ENCODE results near the gene MAL. TPM values are rescaled to one million over a fixed set of nuclear protein-coding genes. Genes with fewer than 3 reads are reported as not detected.

The MAL gene
- total RNA-seq, 1 donor from 2014 or later = 0.41 TPM

GRCh38 chr2:94979406-94980375 is 45.8 kb upstream of the MAL start:
- Histone ChIP-seq H3K4me2 (ENCODE audit: low read length) (no peak overlapping the region), H3K9me3 (ENCODE audit: insufficient read depth, low read depth, low read length) (no peaks in the 10 kb centered on the region), H3K4me1 (ENCODE audit: insufficient read depth, low read length) (no peaks in the 10 kb centered on the region), H3K36me3 (ENCODE audit: insufficient read depth, low read length) (no peaks in the 10 kb centered on the region), H3K79me2 (ENCODE audit: insufficient read depth, low read length) (no peaks in the 10 kb centered on the region), H2AFZ (ENCODE audit: low read depth, low read length) (no peak overlapping the region), H3K27me3 (ENCODE audit: insufficient read depth, low read length) (no peaks in the 10 kb centered on the region), H3K9ac (ENCODE audit: low read length) (no peak overlapping the region), H4K20me1 (ENCODE audit: insufficient read depth, low read length) (no peaks in the 10 kb centered on the region), H3K27ac (ENCODE audit: low read depth, low read length) (no peak overlapping the region), H3K4me3 (ENCODE audit: insufficient read depth, low read depth, low read length) (no peak overlapping the region)
- DNase-seq (ENCODE audit: low read depth) (no peak), FAIRE-seq (no peak)
- Mint-ChIP-seq H3K4me1 (ENCODE audit: low read depth, unreplicated experiment) (peaks cover 3% of the 10 kb centered on the region), H3K9me3 (ENCODE audit: unreplicated experiment) (no peaks in the 10 kb centered on the region), H3K27me3 (ENCODE audit: low read depth, unreplicated experiment) (peaks cover 27% of the 10 kb centered on the region), H3K27ac (ENCODE audit: unreplicated experiment) (peak overlapping the region; percentile 62), H3K4me3 (ENCODE audit: unreplicated experiment) (no peak overlapping the region), H3K36me3 (ENCODE audit: low read depth, unreplicated experiment) (peaks cover 1% of the 10 kb centered on the region)
- TF ChIP-seq EZH2 (IDR thresholded peaks at IDR 0.05; ENCODE audit: insufficient read depth, low read length) = no peak
- TF ChIP-seq, protein P1, sequence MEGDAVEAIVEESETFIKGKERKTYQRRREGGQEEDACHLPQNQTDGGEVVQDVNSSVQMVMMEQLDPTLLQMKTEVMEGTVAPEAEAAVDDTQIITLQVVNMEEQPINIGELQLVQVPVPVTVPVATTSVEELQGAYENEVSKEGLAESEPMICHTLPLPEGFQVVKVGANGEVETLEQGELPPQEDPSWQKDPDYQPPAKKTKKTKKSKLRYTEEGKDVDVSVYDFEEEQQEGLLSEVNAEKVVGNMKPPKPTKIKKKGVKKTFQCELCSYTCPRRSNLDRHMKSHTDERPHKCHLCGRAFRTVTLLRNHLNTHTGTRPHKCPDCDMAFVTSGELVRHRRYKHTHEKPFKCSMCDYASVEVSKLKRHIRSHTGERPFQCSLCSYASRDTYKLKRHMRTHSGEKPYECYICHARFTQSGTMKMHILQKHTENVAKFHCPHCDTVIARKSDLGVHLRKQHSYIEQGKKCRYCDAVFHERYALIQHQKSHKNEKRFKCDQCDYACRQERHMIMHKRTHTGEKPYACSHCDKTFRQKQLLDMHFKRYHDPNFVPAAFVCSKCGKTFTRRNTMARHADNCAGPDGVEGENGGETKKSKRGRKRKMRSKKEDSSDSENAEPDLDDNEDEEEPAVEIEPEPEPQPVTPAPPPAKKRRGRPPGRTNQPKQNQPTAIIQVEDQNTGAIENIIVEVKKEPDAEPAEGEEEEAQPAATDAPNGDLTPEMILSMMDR (IDR thresholded peaks at IDR 0.05; ENCODE audit: insufficient read depth, low read depth, low read length) = no peak

GRCh38 chr2:94980406-94980805 is 45.1 kb upstream of the MAL start:
- H4K20me1 ChIP-seq (ENCODE audit: insufficient read depth, low read length) = no peaks in the 10 kb centered on the region
- H3K4me3 Mint-ChIP-seq (ENCODE audit: unreplicated experiment) = no peak overlapping the region
- no peaks in the 10 kb centered on the region for H3K4me1 ChIP-seq (ENCODE audit: insufficient read depth, low read length)
- FAIRE-seq (no peak), DNase-seq (ENCODE audit: low read depth) (no peak)
- no peak overlapping the region for H3K4me2 ChIP-seq (ENCODE audit: low read length)
- TF ChIP-seq, protein P1 (IDR thresholded peaks at IDR 0.05; ENCODE audit: insufficient read depth, low read depth, low read length) = no peak
- no peak for TF ChIP-seq EZH2 (IDR thresholded peaks at IDR 0.05; ENCODE audit: insufficient read depth, low read length)
- no peak overlapping the region for H3K27ac ChIP-seq (ENCODE audit: low read depth, low read length)
- H3K27ac Mint-ChIP-seq (ENCODE audit: unreplicated experiment) = no peak overlapping the region
- H3K9ac ChIP-seq (ENCODE audit: low read length) = no peak overlapping the region
- H3K79me2 ChIP-seq (ENCODE audit: insufficient read depth, low read length) = no peaks in the 10 kb centered on the region
- H3K36me3 ChIP-seq (ENCODE audit: insufficient read depth, low read length) = no peaks in the 10 kb centered on the region
- H3K4me1 Mint-ChIP-seq (ENCODE audit: low read depth, unreplicated experiment) = peaks cover 3% of the 10 kb centered on the region
- H3K9me3 Mint-ChIP-seq (ENCODE audit: unreplicated experiment) = no peaks in the 10 kb centered on the region
- peaks cover 32% of the 10 kb centered on the region for H3K27me3 Mint-ChIP-seq (ENCODE audit: low read depth, unreplicated experiment)
- no peaks in the 10 kb centered on the region for H3K9me3 ChIP-seq (ENCODE audit: insufficient read depth, low read depth, low read length)
- H3K36me3 Mint-ChIP-seq (ENCODE audit: low read depth, unreplicated experiment) = peaks cover 1% of the 10 kb centered on the region
- no peaks in the 10 kb centered on the region for H3K27me3 ChIP-seq (ENCODE audit: insufficient read depth, low read length)
- H3K4me3 ChIP-seq (ENCODE audit: insufficient read depth, low read depth, low read length) = no peak overlapping the region
- no peak overlapping the region for H2AFZ ChIP-seq (ENCODE audit: low read depth, low read length)

GRCh38 chr2:94982156-94982555 is 43.4 kb upstream of the MAL start:
- Histone ChIP-seq H3K27ac (ENCODE audit: low read depth, low read length) (no peak overlapping the region), H3K27me3 (ENCODE audit: insufficient read depth, low read length) (no peaks in the 10 kb centered on the region), H3K4me2 (ENCODE audit: low read length) (no peak overlapping the region), H3K4me1 (ENCODE audit: insufficient read depth, low read length) (no peaks in the 10 kb centered on the region), H3K79me2 (ENCODE audit: insufficient read depth, low read length) (no peaks in the 10 kb centered on the region), H3K9me3 (ENCODE audit: insufficient read depth, low read depth, low read length) (no peaks in the 10 kb centered on the region), H3K9ac (ENCODE audit: low read length) (no peak overlapping the region), H2AFZ (ENCODE audit: low read depth, low read length) (no peak overlapping the region), H3K36me3 (ENCODE audit: insufficient read depth, low read length) (no peaks in the 10 kb centered on the region), H3K4me3 (ENCODE audit: insufficient read depth, low read depth, low read length) (no peak overlapping the region), H4K20me1 (ENCODE audit: insufficient read depth, low read length) (no peaks in the 10 kb centered on the region)
- Mint-ChIP-seq H3K27me3 (ENCODE audit: low read depth, unreplicated experiment) (peaks cover 32% of the 10 kb centered on the region), H3K4me3 (ENCODE audit: unreplicated experiment) (no peak overlapping the region), H3K27ac (ENCODE audit: unreplicated experiment) (peak overlapping the region; percentile 27), H3K4me1 (ENCODE audit: low read depth, unreplicated experiment) (peaks cover 3% of the 10 kb centered on the region), H3K9me3 (ENCODE audit: unreplicated experiment) (no peaks in the 10 kb centered on the region), H3K36me3 (ENCODE audit: low read depth, unreplicated experiment) (peaks cover 1% of the 10 kb centered on the region)
- no peak for TF ChIP-seq EZH2 (IDR thresholded peaks at IDR 0.05; ENCODE audit: insufficient read depth, low read length)
- TF ChIP-seq, protein P1 (IDR thresholded peaks at IDR 0.05; ENCODE audit: insufficient read depth, low read depth, low read length) = no peak
- FAIRE-seq (no peak), DNase-seq (ENCODE audit: low read depth) (no peak)
